ENCODE results near the gene MEI1. TPM values are rescaled to one million over a fixed set of nuclear protein-coding genes. Genes with fewer than 3 reads are reported as not detected.

Gene MEI1
- total and polyA plus RNA-seq, 4 donors, result 0.33 to 1.3 (median 0.72) TPM

DNA sequence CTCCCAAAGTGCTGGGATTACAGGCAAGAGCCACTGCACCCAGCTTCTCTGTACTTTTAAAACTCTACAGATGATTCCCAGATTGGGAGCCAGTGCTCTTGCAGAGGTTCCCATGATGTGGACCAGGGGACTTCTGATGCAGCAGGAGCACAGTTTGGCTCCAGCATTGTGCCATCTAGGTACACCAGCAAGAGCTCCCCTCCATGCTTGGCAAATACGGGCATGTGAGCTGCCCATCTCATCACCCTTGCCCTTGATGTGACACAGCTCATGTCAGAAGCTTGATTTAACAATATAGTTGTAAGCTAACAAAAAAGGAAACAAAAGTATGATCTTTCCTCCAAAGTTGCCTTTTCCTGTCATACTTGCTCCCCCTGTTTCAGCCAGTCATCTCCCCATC lies 39.4 kb upstream of the MEI1 start:
- no peak overlapping the region for H3K4me3 ChIP-seq (ENCODE audit: low read depth in 1 of 3, low read length in 3 of 3)
- peaks cover 19 to 80% (median 76%) of the 10 kb centered on the region in 4 donors for H3K36me3 ChIP-seq (ENCODE audit: control insufficient read depth in 4 of 4, insufficient read depth in 3 of 4, low read depth in 1 of 4, low read length in 3 of 4)
- no peaks in the 10 kb centered on the region for H3K4me1 ChIP-seq (ENCODE audit: control insufficient read depth in 4 of 4, insufficient read depth in 4 of 4, low read length in 3 of 4)
- H3K9ac ChIP-seq (ENCODE audit: low read depth in 1 of 2, low read length in 2 of 2), result no peak overlapping the region
- TF ChIP-seq EGR1 (IDR thresholded peaks at IDR 0.05; ENCODE audit: low read depth in 2 of 2) (no peak), SP1 (IDR thresholded peaks at IDR 0.05) (no peak), YY1 (IDR thresholded peaks at IDR 0.05) (no peak), HNF4A (conservative IDR thresholded peaks at IDR 0.05) (no peak), RXRA (IDR thresholded peaks at IDR 0.05) (no peak), GABPA (IDR thresholded peaks at IDR 0.05 in 1 of 2, conservative IDR thresholded peaks at IDR 0.05 in 1 of 2) (no peak), NR2F2 (IDR thresholded peaks at IDR 0.05) (no peak)
- TF ChIP-seq, protein P1, sequence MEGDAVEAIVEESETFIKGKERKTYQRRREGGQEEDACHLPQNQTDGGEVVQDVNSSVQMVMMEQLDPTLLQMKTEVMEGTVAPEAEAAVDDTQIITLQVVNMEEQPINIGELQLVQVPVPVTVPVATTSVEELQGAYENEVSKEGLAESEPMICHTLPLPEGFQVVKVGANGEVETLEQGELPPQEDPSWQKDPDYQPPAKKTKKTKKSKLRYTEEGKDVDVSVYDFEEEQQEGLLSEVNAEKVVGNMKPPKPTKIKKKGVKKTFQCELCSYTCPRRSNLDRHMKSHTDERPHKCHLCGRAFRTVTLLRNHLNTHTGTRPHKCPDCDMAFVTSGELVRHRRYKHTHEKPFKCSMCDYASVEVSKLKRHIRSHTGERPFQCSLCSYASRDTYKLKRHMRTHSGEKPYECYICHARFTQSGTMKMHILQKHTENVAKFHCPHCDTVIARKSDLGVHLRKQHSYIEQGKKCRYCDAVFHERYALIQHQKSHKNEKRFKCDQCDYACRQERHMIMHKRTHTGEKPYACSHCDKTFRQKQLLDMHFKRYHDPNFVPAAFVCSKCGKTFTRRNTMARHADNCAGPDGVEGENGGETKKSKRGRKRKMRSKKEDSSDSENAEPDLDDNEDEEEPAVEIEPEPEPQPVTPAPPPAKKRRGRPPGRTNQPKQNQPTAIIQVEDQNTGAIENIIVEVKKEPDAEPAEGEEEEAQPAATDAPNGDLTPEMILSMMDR (IDR thresholded peaks at IDR 0.05; ENCODE audit: low read depth, low read length, missing input control), result no peak
- TF ChIP-seq, protein P2, sequence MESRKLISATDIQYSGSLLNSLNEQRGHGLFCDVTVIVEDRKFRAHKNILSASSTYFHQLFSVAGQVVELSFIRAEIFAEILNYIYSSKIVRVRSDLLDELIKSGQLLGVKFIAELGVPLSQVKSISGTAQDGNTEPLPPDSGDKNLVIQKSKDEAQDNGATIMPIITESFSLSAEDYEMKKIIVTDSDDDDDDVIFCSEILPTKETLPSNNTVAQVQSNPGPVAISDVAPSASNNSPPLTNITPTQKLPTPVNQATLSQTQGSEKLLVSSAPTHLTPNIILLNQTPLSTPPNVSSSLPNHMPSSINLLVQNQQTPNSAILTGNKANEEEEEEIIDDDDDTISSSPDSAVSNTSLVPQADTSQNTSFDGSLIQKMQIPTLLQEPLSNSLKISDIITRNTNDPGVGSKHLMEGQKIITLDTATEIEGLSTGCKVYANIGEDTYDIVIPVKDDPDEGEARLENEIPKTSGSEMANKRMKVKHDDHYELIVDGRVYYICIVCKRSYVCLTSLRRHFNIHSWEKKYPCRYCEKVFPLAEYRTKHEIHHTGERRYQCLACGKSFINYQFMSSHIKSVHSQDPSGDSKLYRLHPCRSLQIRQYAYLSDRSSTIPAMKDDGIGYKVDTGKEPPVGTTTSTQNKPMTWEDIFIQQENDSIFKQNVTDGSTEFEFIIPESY (IDR thresholded peaks at IDR 0.05), result no peak
- TF ChIP-seq, protein P3, sequence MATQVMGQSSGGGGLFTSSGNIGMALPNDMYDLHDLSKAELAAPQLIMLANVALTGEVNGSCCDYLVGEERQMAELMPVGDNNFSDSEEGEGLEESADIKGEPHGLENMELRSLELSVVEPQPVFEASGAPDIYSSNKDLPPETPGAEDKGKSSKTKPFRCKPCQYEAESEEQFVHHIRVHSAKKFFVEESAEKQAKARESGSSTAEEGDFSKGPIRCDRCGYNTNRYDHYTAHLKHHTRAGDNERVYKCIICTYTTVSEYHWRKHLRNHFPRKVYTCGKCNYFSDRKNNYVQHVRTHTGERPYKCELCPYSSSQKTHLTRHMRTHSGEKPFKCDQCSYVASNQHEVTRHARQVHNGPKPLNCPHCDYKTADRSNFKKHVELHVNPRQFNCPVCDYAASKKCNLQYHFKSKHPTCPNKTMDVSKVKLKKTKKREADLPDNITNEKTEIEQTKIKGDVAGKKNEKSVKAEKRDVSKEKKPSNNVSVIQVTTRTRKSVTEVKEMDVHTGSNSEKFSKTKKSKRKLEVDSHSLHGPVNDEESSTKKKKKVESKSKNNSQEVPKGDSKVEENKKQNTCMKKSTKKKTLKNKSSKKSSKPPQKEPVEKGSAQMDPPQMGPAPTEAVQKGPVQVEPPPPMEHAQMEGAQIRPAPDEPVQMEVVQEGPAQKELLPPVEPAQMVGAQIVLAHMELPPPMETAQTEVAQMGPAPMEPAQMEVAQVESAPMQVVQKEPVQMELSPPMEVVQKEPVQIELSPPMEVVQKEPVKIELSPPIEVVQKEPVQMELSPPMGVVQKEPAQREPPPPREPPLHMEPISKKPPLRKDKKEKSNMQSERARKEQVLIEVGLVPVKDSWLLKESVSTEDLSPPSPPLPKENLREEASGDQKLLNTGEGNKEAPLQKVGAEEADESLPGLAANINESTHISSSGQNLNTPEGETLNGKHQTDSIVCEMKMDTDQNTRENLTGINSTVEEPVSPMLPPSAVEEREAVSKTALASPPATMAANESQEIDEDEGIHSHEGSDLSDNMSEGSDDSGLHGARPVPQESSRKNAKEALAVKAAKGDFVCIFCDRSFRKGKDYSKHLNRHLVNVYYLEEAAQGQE (IDR thresholded peaks at IDR 0.05), result no peak
- TF ChIP-seq, protein P4, sequence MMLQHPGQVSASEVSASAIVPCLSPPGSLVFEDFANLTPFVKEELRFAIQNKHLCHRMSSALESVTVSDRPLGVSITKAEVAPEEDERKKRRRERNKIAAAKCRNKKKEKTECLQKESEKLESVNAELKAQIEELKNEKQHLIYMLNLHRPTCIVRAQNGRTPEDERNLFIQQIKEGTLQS (IDR thresholded peaks at IDR 0.05), result no peak
- no peak for DNase-seq (ENCODE audit: low spot score)
- no peak overlapping the region for H3K27ac ChIP-seq (ENCODE audit: low read depth in 1 of 2, low read length in 2 of 2)
- 85% methylated on average over 1 of the region's 1 CpG for WGBS
- H3K27me3 ChIP-seq (ENCODE audit: control insufficient read depth in 4 of 4, insufficient read depth in 4 of 4, low read length in 3 of 4), result no peaks in the 10 kb centered on the region
- H3K9me3 ChIP-seq (ENCODE audit: control insufficient read depth in 4 of 4, low read length in 3 of 4), result no peaks in the 10 kb centered on the region

DNA sequence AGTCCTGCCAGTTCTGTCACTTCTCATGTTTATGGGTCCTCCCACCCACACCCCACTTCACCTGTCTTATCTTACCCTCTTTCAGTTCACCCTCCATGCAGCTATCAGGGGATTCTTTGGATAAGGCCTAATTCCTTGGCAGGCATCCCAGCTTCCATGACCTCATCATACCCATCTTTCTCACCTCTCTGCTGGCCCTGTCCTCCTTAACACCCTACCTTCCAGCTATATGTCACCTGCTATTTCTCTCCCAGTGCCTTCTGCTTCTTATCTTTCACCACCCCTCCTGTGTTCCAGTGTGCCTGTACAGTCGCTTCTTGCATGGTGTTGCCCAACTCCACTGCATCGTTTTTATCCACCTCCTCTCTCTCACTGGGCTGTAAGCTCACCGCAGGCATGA lies 38.9 kb upstream of the MEI1 start:
- no peaks in the 10 kb centered on the region for H3K4me1 ChIP-seq (ENCODE audit: control insufficient read depth in 4 of 4, insufficient read depth in 4 of 4, low read length in 3 of 4)
- H3K9me3 ChIP-seq (ENCODE audit: control insufficient read depth in 4 of 4, low read length in 3 of 4), result no peaks in the 10 kb centered on the region
- H3K36me3 ChIP-seq (ENCODE audit: control insufficient read depth in 4 of 4, insufficient read depth in 3 of 4, low read depth in 1 of 4, low read length in 3 of 4), result peaks cover 18 to 79% (median 74%) of the 10 kb centered on the region in 4 donors
- no peaks in the 10 kb centered on the region for H3K27me3 ChIP-seq (ENCODE audit: control insufficient read depth in 4 of 4, insufficient read depth in 4 of 4, low read length in 3 of 4)
- H3K4me3 ChIP-seq (ENCODE audit: low read depth in 1 of 3, low read length in 3 of 3), result no peak overlapping the region
- H3K9ac ChIP-seq (ENCODE audit: low read depth in 1 of 2, low read length in 2 of 2), result no peak overlapping the region
- no peak overlapping the region for H3K27ac ChIP-seq (ENCODE audit: low read depth in 1 of 2, low read length in 2 of 2)
- WGBS, result 91% methylated on average over 3 of the region's 3 CpGs
- DNase-seq (ENCODE audit: low spot score), result no peak
- TF ChIP-seq, protein P1 (IDR thresholded peaks at IDR 0.05; ENCODE audit: low read depth, low read length, missing input control), result no peak
- TF ChIP-seq FOXA2 (IDR thresholded peaks at IDR 0.05) (no peak), JUND (IDR thresholded peaks at IDR 0.05) (no peak), RAD21 (IDR thresholded peaks at IDR 0.05) (no peak), HNF4A (conservative IDR thresholded peaks at IDR 0.05) (no peak), GABPA (IDR thresholded peaks at IDR 0.05 in 1 of 2, conservative IDR thresholded peaks at IDR 0.05 in 1 of 2) (no peak), EGR1 (IDR thresholded peaks at IDR 0.05; ENCODE audit: low read depth in 2 of 2) (no peak), SP1 (IDR thresholded peaks at IDR 0.05) (no peak)
- TF ChIP-seq, protein P4 (IDR thresholded peaks at IDR 0.05), result no peak
- TF ChIP-seq, protein P3 (IDR thresholded peaks at IDR 0.05), result no peak
- TF ChIP-seq, protein P2 (IDR thresholded peaks at IDR 0.05), result no peak

All from liver (tissue), 9 donors.